ENCODE results near the gene EPHA3. TPM values are rescaled to one million over a fixed set of nuclear protein-coding genes. Genes with fewer than 3 reads are reported as not detected.

The EPHA3 gene
- total RNA-seq, 4 donors from 2014 or later: 2.3 to 4.6 (median 2.4) TPM; not detected in 1

- in situ Hi-C loops (cut with MboI; ENCODE audit: low pct_ligation_motif_present in 1 of 4, low pct_unique_long_range_greater_than_20kb in 1 of 4, low sequenced_read_pairs in 3 of 4): no loop called here
- Histone ChIP-seq H3K4me1 (no peaks in the 10 kb centered on the region), H3K36me3 (no peaks in the 10 kb centered on the region), H3K9me3 (no peaks in the 10 kb centered on the region), H3K4me3 (no peak overlapping the region), H3K27ac (no peak overlapping the region), H3K27me3 (no peaks in the 10 kb centered on the region)
- DNase-seq: no peak
- TF ChIP-seq CTCF (IDR thresholded peaks at IDR 0.05) (no peak), POLR2AphosphoS5 (IDR thresholded peaks at IDR 0.05) (no peak), POLR2A (IDR thresholded peaks at IDR 0.05) (no peak), EP300 (IDR thresholded peaks at IDR 0.05; ENCODE audit: low read depth) (no peak)
- intact Hi-C loops (cut with DNase I; ENCODE audit: low total_unique reads): no loop called here
These were observed 66.1 kb downstream of the EPHA3 start for GRCh38 chr3:89173546-89173945.

GRCh38 chr3:89179355-89180001 lies 72.1 kb downstream of the EPHA3 start:
- Histone ChIP-seq H3K9me3 (no peaks in the 10 kb centered on the region), H3K4me3 (no peak overlapping the region), H3K36me3 (no peaks in the 10 kb centered on the region), H3K27ac (no peak overlapping the region), H3K4me1 (no peaks in the 10 kb centered on the region), H3K27me3 (no peaks in the 10 kb centered on the region)
- DNase-seq: no peak
- WGBS, 2 donors (ENCODE audit: low coverage in 1 of 2): 55 to 63% methylated on average over 3 of the region's 3 CpGs
- TF ChIP-seq POLR2AphosphoS5 (IDR thresholded peaks at IDR 0.05) (no peak), EP300 (IDR thresholded peaks at IDR 0.05; ENCODE audit: low read depth) (no peak), CTCF (IDR thresholded peaks at IDR 0.05) (no peak), POLR2A (IDR thresholded peaks at IDR 0.05) (no peak)
- intact Hi-C loops (cut with DNase I; ENCODE audit: low total_unique reads): no loop called here
- in situ Hi-C loops (cut with MboI; ENCODE audit: low pct_ligation_motif_present in 1 of 4, low pct_unique_long_range_greater_than_20kb in 1 of 4, low sequenced_read_pairs in 3 of 4): no loop called here

- TF ChIP-seq POLR2AphosphoS5 (IDR thresholded peaks at IDR 0.05) (no peak), POLR2A (IDR thresholded peaks at IDR 0.05) (no peak), CTCF (IDR thresholded peaks at IDR 0.05) (no peak), EP300 (IDR thresholded peaks at IDR 0.05; ENCODE audit: low read depth) (no peak)
- Histone ChIP-seq H3K27me3 (no peaks in the 10 kb centered on the region), H3K4me3 (no peak overlapping the region), H3K9me3 (no peaks in the 10 kb centered on the region), H3K36me3 (no peaks in the 10 kb centered on the region), H3K27ac (no peak overlapping the region), H3K4me1 (no peaks in the 10 kb centered on the region)
- in situ Hi-C loops (cut with MboI; ENCODE audit: low pct_ligation_motif_present in 1 of 4, low pct_unique_long_range_greater_than_20kb in 1 of 4, low sequenced_read_pairs in 3 of 4): no loop called here
- no peak for DNase-seq
- WGBS, 2 donors (ENCODE audit: low coverage in 1 of 2): 0 to 25% methylated on average over 1 to 2 of the region's 2 CpGs
- intact Hi-C loops (cut with DNase I; ENCODE audit: low total_unique reads): no loop called here
These were observed 72.9 kb downstream of the EPHA3 start for GRCh38 chr3:89180334-89180733.

GRCh38 chr3:89182056-89182455 lies 74.6 kb downstream of the EPHA3 start:
- WGBS, 2 donors (ENCODE audit: low coverage in 1 of 2): 82 to 100% methylated on average over 1 of the region's 1 CpG
- intact Hi-C loops (cut with DNase I; ENCODE audit: low total_unique reads): no loop called here

More at GRCh38 chr3:89182056-89182455, 74.6 kb downstream of the EPHA3 start:
- no peak for DNase-seq
- no peaks in the 10 kb centered on the region for H3K4me1 ChIP-seq
- H3K9me3 ChIP-seq: no peaks in the 10 kb centered on the region
- no peak overlapping the region for H3K4me3 ChIP-seq
- in situ Hi-C loops (cut with MboI; ENCODE audit: low pct_ligation_motif_present in 1 of 4, low pct_unique_long_range_greater_than_20kb in 1 of 4, low sequenced_read_pairs in 3 of 4): no loop called here
- no peaks in the 10 kb centered on the region for H3K27me3 ChIP-seq
- no peak overlapping the region for H3K27ac ChIP-seq
- no peak for TF ChIP-seq CTCF (IDR thresholded peaks at IDR 0.05)
- TF ChIP-seq POLR2AphosphoS5 (IDR thresholded peaks at IDR 0.05): no peak
- no peak for TF ChIP-seq EP300 (IDR thresholded peaks at IDR 0.05; ENCODE audit: low read depth)
- TF ChIP-seq POLR2A (IDR thresholded peaks at IDR 0.05): no peak
- H3K36me3 ChIP-seq: no peaks in the 10 kb centered on the region
